A204.1 (cell line): ENCODE results near the gene EYA4.

Experiments
- FAIRE-seq: peaks from 2 replicates; lab custom pipeline; 2012; peaks lifted over from hg19 to GRCh38; lab: Jason Lieb, UNC

The EYA4 gene

GRCh38 chr6:133291671-133292070, 50.5 kb downstream of the EYA4 start:
- no peak for FAIRE-seq

DNA sequence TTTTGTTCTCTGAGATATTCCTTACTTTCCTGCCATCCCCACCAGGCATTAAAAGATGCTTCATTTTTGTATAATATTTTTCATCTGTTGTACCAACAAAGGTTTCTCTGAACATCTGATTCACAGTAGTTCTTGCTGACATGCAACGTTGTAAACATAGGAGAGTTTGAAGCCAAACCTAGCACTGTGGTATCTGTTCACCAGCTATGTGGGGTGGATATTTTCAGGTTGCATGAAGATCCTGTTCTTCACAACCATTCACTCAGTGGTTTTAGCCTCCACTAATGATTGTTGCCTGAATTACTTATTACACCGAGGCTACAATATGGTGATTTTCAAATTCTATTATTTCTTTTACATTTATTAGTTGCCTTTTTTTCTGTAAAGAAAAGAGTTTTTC, 56.5 kb downstream of the EYA4 start:
- no peak for FAIRE-seq

DNA sequence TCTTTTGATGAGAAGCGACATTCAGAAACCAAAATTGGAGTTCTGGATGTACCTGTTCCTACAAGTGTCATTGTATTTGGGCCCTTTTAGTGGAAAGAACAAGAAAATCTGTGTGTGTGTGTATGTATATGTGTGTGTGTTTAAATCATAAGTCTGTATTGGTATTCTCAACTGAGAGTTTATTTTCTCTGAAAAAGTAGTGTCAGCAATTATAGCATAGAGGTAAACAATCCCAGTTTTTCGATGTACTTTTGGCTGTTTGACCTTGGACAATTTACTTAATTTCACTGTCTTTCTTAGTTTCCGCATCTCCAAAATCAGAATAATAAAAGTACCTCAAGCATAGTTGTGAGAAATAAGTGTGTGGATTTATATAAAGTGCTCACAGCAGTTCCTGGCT, 57.2 kb downstream of the EYA4 start:
- no peak for FAIRE-seq

GRCh38 chr6:133298801-133299200, 57.6 kb downstream of the EYA4 start:
- no peak for FAIRE-seq

DNA sequence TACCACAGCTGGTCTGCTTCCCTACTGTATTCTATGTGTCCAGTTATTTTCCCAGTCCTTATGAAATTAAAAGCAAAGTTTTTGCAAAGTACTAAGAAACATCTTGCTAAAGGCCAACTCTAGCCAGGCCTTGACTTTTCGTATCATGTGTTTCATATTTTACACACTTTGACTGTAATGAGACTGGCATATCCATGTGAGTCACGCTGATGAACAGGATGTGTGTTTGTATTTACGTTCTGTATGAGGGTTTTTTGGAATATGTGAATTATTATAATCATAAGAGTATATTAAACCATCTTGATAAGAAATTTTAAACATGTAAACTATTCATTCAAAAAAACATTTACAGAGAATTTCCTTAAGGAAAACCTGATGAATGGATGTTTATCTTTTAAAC, 59.7 kb downstream of the EYA4 start:
- peak; percentile 61 for FAIRE-seq

GRCh38 chr6:133301835-133302234, 60.7 kb downstream of the EYA4 start:
- no peak for FAIRE-seq

DNA sequence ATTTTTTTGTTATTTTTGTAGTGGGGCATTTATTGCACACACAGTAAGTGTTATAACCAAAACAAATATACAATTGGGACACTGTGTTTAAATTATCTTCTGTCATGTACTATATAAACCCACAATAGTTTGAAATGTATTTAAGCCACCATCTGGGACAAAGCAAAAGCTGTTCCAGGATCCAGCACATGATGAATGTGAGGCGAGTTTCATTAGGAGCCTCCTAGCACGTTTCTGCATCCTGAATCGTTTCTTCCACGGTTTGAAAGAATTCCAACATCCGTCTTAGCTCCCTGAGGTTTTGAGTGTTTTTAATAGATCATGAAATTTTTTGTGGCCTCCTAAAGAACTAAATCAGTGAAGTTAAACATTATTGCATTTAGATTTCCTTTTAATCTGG, 65.8 kb downstream of the EYA4 start:
- FAIRE-seq, result no peak

DNA sequence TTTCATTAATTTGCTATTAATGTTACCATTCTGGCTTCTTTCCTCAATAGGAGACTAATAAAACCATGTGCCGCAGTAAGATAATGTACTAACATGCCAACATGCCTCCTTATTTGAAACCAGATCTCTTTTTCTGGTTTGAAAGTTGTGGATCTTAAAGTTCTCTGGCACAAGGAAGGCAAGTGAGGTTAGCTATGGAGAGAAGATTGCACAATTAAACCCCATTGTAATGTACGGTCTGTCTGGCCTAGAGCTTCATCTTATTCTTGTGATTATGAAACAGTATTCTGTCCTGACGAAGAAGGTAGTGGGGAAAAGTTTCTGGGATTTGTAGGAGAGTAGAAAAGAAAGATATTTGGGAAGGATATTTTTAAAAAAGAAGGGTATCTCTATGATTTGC, 68.4 kb downstream of the EYA4 start:
- FAIRE-seq, result no peak

DNA sequence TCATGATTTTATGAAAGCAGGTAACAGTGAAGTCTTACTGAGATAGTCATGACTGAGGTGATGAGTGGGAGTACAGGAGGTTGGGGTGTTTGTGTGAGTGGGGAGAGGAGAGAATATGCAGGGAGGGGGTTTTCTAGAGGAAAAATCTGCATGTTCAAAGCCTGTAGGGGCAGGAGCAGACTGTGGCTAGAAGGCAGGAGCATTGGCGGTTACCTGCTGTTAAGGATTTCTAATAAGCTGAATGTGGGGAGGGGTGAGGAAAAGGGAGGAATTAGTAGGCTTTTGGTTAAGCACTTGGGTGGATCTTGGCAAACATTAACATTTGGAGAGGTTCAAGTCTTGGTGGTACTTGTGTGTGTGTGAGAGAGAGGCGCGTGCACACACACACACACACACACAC, 70.8 kb downstream of the EYA4 start:
- FAIRE-seq, result no peak

- FAIRE-seq, result no peak
Measured at GRCh38 chr6:133313068-133313467, 71.9 kb downstream of the EYA4 start.

DNA sequence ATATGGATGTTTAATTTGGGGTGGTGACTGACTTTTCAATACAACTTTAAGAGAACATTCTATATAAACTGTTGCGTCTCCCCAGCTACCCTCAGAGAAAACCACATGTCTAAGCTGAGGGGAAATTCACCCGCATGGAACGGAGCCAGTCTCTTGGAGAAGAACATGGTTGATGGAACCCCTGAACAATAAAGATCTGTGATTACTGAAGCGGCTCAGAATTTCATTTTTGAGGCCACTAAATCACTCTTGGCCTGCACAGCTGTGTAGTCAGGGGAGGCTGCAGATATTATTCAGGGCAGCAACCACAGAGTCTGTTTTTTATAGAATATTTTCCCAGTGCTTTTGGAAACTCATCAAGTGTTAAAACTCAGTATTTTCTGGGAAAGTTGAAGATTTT, 73.8 kb downstream of the EYA4 start:
- no peak for FAIRE-seq

GRCh38 chr6:133315811-133316210, 74.7 kb downstream of the EYA4 start:
- no peak for FAIRE-seq

GRCh38 chr6:133317704-133318103, 76.5 kb downstream of the EYA4 start:
- FAIRE-seq, result no peak

DNA sequence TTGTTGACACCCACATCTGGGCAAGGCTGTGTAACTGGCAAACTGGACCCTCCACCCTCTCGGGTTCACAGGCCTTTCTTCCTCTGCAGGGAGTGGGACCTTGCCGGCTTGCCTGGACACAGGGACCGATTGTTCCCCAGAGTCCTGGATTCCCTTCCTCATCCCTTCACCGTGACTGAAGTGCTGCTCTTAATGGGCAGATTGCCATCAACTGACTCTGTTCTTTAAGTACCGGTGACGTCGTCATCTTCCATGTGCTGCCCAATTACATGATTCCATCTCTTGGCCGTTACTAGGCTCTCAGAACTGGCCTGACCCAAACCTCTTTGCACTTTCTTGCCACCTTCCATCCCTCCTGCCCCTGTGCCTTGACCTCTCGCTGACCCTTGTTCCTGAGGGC, 85.4 kb downstream of the EYA4 start:
- FAIRE-seq, result no peak

DNA sequence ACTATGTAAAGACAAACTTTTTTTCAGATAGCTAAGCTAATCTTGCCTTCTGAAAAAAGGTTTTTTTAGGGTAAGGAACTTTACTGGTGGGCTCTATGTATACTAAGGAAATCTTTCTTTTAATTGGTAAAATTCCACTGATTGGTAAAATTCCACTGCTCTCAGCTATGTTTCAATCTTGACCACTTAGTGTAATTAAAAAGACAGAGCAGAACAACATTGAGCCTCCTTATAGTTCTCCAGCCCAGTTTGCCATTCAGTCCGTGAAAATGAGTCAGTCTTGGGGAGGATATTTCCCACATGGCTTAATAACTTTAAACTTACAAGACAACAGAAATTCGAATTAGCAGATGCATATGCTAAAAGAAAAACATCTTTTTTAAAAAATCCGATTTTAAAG, 92.7 kb downstream of the EYA4 start:
- no peak for FAIRE-seq

DNA sequence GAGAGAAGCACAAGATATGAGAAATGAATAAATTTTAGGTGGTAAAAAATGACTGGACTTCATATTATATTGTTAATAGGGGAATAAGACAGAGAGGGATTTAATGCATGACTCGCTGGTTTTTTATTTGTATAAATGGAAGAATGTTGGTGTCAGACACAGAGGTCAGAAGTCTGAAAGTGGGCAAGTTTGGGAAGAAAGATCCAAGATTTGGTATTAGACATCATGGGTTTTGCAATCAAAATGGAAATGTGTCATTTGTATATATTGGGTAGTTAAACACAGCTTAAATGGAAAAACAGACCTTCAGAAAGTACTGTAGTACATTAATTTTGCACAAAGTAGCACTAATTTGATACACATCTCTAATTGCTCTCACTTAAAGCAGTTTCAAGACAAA, 96.2 kb downstream of the EYA4 start:
- FAIRE-seq, result no peak

DNA sequence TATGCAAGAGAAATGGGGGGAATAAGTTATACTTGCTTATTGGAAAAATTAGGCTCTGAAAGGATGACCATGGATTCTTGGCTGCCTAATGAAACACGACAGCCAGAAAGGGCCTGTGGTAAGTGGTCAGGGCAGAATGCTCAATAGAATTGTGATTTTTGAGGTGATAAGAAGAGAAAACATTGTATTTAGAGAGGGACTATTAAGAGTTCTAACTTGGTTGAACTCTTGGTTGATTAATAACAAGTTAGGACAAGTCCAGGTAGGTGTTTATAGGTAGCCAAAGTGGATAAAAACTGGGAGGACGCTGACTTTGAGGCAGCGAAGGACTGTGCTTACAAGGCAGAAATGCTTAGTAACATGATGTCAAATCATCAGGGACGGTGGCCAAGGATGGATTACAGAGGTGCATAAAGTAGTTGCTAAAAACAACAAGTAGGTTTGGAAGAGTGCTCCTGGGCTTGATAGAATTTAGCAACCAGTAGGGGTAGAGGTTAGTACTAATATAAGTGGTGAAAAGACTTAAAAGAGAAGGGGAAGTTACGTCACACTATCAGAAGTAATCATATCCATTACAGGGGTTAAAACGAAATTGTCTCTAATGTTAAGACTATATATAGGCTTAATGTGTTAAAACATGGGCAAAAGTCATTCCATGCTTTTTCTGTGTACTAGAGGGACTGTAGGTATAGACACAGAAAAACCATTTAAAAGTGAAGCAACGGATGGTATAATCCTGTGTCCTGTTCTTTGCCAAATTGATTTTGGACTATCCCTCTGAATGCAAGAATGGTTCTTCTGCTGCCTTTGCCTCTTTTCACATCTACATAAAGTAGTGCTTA, 98.6 kb downstream of the EYA4 start:
- FAIRE-seq, result no peak

- FAIRE-seq, result no peak
Measured at GRCh38 chr6:133340557-133340956, 99.4 kb downstream of the EYA4 start.

DNA sequence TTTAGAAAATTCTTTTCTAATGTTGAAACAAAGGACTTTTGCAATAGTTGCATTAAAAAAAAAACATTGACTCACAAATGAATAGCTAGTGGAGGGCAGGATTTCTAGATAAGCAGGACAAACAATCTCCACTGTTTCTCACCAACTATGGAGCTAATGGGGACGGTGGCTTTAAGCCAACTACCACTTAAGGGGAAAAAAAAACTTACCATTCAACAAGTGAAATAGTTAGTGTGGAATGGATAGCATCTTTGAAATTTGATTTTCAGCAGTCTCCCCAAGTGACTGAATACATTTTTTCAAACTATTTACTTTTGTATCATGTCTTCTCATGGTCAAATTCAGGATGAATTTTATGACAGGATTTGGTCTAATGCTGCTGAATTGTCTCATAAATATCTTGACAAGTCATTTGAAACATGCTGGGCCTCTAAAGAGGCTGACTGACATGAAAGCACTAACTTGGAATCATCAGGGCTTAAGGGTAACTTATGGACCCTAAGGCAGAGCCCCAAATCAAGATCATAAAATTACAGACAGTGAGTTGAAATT, 100.5 kb downstream of the EYA4 start:
- FAIRE-seq, result no peak

DNA sequence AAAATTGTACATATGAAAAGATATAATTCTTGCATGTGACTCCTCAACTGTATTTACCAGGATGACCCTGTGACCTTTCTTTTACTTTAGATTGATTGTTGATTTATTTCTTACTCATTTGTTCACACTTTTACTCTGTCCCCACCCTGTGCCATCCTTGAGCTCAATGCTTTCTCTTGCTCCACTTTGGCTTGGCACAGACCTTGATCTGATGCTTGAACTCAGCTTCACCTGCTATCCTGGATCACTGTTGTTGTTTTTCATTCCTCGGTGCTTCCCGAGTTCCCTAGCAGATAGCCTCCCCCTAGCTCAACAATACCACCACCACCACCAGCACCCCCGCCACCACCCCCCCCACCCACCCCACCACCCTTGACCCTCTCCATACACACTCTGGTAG, 102.1 kb downstream of the EYA4 start:
- no peak for FAIRE-seq

GRCh38 chr6:133348846-133349245, 107.7 kb downstream of the EYA4 start:
- no peak for FAIRE-seq

- no peak for FAIRE-seq
Measured at GRCh38 chr6:133350928-133351327, 109.8 kb downstream of the EYA4 start.

- FAIRE-seq, result peak; percentile 9
Measured at GRCh38 chr6:133352046-133352445, 110.9 kb downstream of the EYA4 start.

GRCh38 chr6:133353061-133353460, 111.9 kb downstream of the EYA4 start:
- FAIRE-seq, result no peak
